GM19193 (cell line): ENCODE data around the gene MLLT3.

ENCODE experiments used
- POLR2A ChIP-seq: IDR thresholded peaks from 4 replicates; pipeline ENCODE4 v1.6.1; 2011; ENCODE audit not compliant: insufficient read depth, insufficient read length; ENCODE audit errors: extremely low read depth

The MLLT3 gene

DNA sequence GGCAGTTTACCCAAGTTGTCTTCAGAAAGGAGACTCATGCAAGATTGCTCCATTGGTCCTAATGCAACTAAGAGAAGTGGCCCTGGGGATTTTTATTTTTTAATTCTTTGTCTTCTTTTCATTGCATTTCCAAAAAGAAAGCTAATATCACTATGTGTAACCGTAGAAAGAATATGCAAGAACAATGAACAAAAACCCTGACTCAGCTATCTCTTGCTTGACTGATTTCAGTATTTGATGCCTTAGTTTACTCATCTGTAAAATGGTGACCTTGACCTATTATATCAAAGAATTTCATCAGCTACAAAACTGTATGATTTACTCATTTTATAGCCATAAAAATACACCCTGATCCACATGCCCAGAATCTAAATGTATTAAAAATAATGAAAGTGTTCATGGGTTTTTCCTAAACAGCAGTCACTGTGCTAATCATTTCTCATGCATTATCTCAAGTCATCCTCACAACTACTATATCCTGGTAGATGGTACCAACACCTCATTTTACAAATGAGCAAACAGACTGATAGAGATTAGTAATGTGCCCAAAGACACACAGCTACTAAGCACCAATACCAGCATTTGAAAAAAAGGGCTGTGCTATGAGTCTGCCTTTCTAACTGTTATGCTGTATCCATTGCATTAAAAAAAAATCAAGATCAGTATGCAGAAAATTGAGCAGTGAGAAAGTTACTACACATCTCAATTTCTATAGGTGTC, 185.7 kb downstream of the MLLT3 start:
- no peak for TF ChIP-seq POLR2A

DNA sequence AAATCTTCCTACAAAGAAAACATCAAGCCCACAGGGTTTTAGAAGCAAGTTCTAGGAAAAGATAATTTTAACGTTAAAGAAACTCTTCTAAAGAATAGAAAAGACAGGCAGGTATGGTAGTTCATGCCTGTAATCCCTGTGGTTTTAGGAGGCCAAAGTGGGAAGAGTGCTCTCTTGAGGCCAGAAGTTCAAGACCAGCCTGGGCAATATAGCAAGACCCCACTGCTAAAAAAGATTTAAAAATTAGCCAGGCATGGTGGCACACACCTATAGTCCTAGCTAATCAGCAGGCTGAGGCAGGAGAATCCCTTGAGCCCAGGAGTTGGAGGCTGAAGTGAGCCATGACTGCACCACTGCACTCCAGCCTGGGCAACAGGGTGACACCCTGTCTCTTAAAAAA, 193.3 kb downstream of the MLLT3 start:
- no peak for TF ChIP-seq POLR2A

- TF ChIP-seq POLR2A, result no peak
These were observed 194.9 kb downstream of the MLLT3 start for GRCh38 chr9:20427359-20427758.

- TF ChIP-seq POLR2A, result no peak
These were observed 196.3 kb downstream of the MLLT3 start for GRCh38 chr9:20426019-20426418.

- no peak for TF ChIP-seq POLR2A
These were observed 202.8 kb downstream of the MLLT3 start for GRCh38 chr9:20419533-20419932.

GRCh38 chr9:20418485-20418884, 203.8 kb downstream of the MLLT3 start:
- TF ChIP-seq POLR2A, result no peak

DNA sequence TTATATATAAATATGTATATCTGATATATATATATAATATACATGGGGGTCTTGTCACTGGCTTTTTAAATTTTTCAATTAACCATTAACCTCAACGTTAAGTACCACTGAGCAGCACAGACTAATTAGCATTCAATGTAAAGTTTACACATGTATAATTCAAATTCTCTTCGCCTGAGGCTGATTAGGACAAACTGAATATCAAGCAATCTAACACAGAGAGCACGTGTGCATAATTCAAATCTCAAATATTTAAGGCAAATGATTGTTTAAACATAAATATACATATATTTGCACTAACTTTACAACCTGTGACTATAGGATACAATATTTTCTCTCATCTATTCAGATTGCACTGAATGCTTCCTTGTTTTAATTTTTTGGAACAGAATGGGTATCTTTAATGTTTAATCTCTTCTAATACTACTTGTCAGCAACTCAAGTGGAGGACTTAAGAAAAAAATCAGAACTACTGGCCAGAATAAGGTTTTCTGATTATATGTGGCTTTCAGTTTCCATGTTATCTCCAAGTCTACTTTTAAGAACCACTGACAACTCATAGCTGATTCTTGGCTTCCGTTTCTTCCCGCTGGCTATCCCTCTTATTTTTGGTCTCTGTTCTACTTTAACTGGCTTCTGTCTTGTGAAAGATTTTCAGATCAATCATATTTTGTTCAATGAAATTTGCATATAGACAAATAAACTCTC, 204.8 kb downstream of the MLLT3 start:
- TF ChIP-seq POLR2A, result no peak

- TF ChIP-seq POLR2A, result no peak
These were observed 208.1 kb downstream of the MLLT3 start for GRCh38 chr9:20414150-20414549.

DNA sequence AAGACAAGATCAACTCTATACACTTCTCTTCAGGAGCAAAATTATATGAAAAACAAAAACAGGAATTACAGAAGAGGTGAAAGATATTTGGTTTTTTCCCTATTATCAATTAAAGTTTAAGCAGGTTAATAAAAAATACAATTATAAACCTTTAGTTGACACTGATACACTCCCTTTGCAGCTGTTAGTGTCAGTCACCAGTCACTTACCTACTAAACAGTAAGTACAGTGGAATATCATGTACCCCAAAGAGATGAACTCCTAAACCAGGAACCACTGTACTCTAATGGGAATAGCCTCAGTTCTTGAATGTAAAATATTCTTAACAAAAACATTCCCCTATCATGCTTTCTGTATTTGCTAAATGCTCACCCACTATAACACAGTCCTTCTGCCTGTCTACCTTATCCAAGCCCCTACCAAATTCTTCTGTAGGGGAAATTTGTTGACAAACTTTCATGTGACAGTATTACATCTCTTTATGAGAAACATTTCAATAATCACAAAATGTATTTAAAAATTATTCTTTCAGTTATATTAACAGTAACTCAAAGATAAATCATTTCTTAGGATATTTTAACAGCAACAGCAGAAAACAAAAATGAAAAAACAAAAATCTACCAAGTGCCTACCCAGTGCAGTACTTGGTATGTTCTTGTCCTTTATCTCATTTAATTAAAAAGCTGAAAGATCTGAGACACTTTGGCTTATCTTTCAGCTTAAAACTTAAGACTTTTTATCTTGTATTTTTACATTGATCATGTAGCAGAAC, 212.8 kb downstream of the MLLT3 start:
- no peak for TF ChIP-seq POLR2A

DNA sequence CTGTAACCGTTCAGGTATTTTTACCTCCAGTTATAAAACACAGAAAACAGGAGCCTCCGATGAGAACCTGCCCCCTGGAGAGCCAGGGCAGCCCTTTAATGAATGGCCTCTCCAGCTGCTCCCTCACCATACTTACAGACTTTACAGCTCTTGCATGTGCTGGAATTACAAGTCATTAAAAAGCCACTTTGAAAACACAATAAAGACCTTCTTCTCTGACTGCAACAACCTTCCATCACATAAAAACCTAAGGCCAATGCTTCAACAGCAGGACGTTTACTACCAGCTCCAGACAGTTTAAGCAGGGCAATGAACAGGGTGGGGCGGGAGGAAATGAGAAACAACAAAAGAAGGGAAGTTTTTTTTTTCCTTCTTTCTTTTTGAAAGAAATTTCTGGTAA, 213.8 kb downstream of the MLLT3 start:
- TF ChIP-seq POLR2A, result no peak

GRCh38 chr9:20407013-20407412, 215.3 kb downstream of the MLLT3 start:
- TF ChIP-seq POLR2A, result no peak

GRCh38 chr9:20406344-20406743, 216.0 kb downstream of the MLLT3 start:
- no peak for TF ChIP-seq POLR2A

- no peak for TF ChIP-seq POLR2A
These were observed 216.7 kb downstream of the MLLT3 start for GRCh38 chr9:20405616-20406015.

- no peak for TF ChIP-seq POLR2A
These were observed 217.2 kb downstream of the MLLT3 start for GRCh38 chr9:20405078-20405477.

GRCh38 chr9:20404192-20404813, 218.0 kb downstream of the MLLT3 start:
- no peak for TF ChIP-seq POLR2A

GRCh38 chr9:20403346-20403745, 219.0 kb downstream of the MLLT3 start:
- no peak for TF ChIP-seq POLR2A

DNA sequence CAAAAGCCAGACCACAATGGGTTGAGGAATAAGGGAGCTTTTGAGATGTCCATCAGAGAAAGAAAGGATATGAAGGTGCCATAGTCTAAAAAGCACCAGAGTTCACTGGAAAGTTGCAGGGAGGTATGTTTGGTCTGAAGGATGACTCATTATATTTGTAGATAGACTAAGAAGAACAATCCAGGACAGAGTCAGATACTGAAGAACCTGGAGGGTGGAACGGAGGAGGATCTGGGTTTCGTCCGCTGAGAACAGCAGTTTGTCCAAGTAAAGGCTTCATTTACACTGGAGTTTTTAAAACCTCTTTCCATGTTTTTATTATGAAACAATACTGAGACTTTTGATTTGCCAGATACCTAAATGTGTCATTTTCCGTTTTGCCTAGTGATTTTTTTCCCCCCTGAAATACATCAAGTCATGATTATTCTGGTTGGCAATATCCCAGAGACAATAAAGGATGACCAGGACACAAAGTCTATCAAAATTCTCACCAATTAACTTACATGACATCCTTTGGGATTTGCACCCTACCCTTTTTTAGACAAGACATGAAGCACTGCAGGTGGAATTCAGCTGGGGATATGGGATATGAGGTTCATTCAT, 219.9 kb downstream of the MLLT3 start:
- no peak for TF ChIP-seq POLR2A
